Liver (tissue), 9 donors: Measurements from ENCODE around the gene ELK3. TPM values are rescaled to one million over a fixed set of nuclear protein-coding genes. Genes with fewer than 3 reads are reported as not detected.

ENCODE experiments used
- DNase-seq: peaks from one replicate; pipeline ENCODE4 v3.0.0-alpha.2; 2017; ENCODE audit warnings: low spot score
- H3K27ac ChIP-seq, 2 donors: one replicate each; pipeline ENCODE4 v1.7.0; 2013; ENCODE audit warnings: inconsistent platforms in 2 of 2, low read length in 2 of 2, control low read depth in 1 of 2, low read depth in 1 of 2, mild to moderate bottlenecking in 1 of 2
- H3K27me3 ChIP-seq, 4 donors: one replicate each; pipeline versions ENCODE4 v1.6.1 to v1.7.0; 2013; ENCODE audit warnings: low read length in 3 of 4, inconsistent platforms in 1 of 4, mild to moderate bottlenecking in 1 of 4, moderate library complexity in 1 of 4; ENCODE audit not compliant: control insufficient read depth in 4 of 4, insufficient read depth in 4 of 4
- H3K36me3 ChIP-seq, 4 donors: one replicate each; pipeline versions ENCODE4 v1.6.1 to v1.7.0; 2013; ENCODE audit warnings: low read length in 3 of 4, mild to moderate bottlenecking in 3 of 4, low read depth in 1 of 4, moderate library complexity in 1 of 4; ENCODE audit not compliant: control insufficient read depth in 4 of 4, insufficient read depth in 3 of 4
- H3K4me1 ChIP-seq, 4 donors: one replicate each; pipeline versions ENCODE4 v1.6.1 to v1.7.0; 2013; ENCODE audit warnings: low read length in 3 of 4, mild to moderate bottlenecking in 3 of 4, moderate library complexity in 1 of 4; ENCODE audit not compliant: control insufficient read depth in 4 of 4, insufficient read depth in 4 of 4
- H3K4me3 ChIP-seq, 3 donors: one replicate each; pipeline versions ENCODE4 v1.6.1 to v1.7.0; 2013; ENCODE audit warnings: low read length in 3 of 3, control low read depth in 1 of 3, low read depth in 1 of 3, mild to moderate bottlenecking in 1 of 3
- H3K9ac ChIP-seq, 2 donors: one replicate each; pipeline ENCODE4 v1.7.0; 2013; ENCODE audit warnings: low read length in 2 of 2, mild to moderate bottlenecking in 2 of 2, moderate library complexity in 2 of 2, control low read depth in 1 of 2, low read depth in 1 of 2
- H3K9me3 ChIP-seq, 4 donors: one replicate each; pipeline versions ENCODE4 v1.6.1 to v1.7.0; 2013; ENCODE audit warnings: low read length in 3 of 4; ENCODE audit not compliant: control insufficient read depth in 4 of 4
- EGR1 ChIP-seq, 2 donors: IDR thresholded peaks; 2 replicates each; pipeline ENCODE4 v1.6.1; 2016 to 2018; ENCODE audit warnings: antibody characterized with exemption in 2 of 2, low read depth in 2 of 2
- FOXA1 ChIP-seq: IDR thresholded peaks from 2 replicates; pipeline ENCODE4 v1.6.1; 2016; ENCODE audit warnings: antibody characterized with exemption
- FOXA2 ChIP-seq: IDR thresholded peaks from 2 replicates; pipeline ENCODE4 v1.6.1; 2016; ENCODE audit warnings: antibody characterized with exemption
- GABPA ChIP-seq, 2 donors: IDR thresholded peaks in 1 of 2; conservative IDR thresholded peaks in 1 of 2; 2 replicates each; pipeline ENCODE4 v1.6.1; 2016; ENCODE audit warnings: antibody characterized with exemption in 2 of 2, mild to moderate bottlenecking in 1 of 2, moderate library complexity in 1 of 2
- HNF4A ChIP-seq, 2 donors: conservative IDR thresholded peaks; 2 replicates each; pipeline ENCODE4 v1.6.1; 2016; ENCODE audit warnings: antibody characterized with exemption in 2 of 2, mild to moderate bottlenecking in 2 of 2
- HNF4G ChIP-seq: IDR thresholded peaks from 2 replicates; pipeline ENCODE4 v1.6.1; 2016; ENCODE audit warnings: antibody characterized with exemption
- JUND ChIP-seq, 2 donors: IDR thresholded peaks; 2 replicates each; pipeline ENCODE4 v1.6.1; 2016; ENCODE audit warnings: antibody characterized with exemption in 2 of 2
- NR2F2 ChIP-seq: IDR thresholded peaks from 2 replicates; pipeline ENCODE4 v1.6.1; 2016; ENCODE audit warnings: antibody characterized with exemption
- RXRA ChIP-seq, 2 donors: IDR thresholded peaks; 2 replicates each; pipeline ENCODE4 v1.6.1; 2017 to 2018; ENCODE audit warnings: antibody characterized with exemption in 2 of 2, mild to moderate bottlenecking in 1 of 2
- SP1 ChIP-seq: IDR thresholded peaks from 2 replicates; pipeline ENCODE4 v1.6.1; 2018; ENCODE audit warnings: antibody characterized with exemption, mild to moderate bottlenecking
- TAF1 ChIP-seq: conservative IDR thresholded peaks from 2 replicates; pipeline ENCODE4 v1.6.1; 2016; ENCODE audit warnings: antibody characterized with exemption, mild to moderate bottlenecking
- YY1 ChIP-seq: IDR thresholded peaks from 2 replicates; pipeline ENCODE4 v1.6.1; 2016; ENCODE audit warnings: antibody characterized with exemption, mild to moderate bottlenecking
- WGBS: extraction: QIAGEN DNeasy Blood & Tissue Kit; methylation state at CpG from one replicate; pipeline ENCODE4 v1.1.7; 2013; 5-methylcytosine and 5-hydroxymethylcytosine counted together
- polyA plus RNA-seq, 2 donors: library from polyadenylated mRNA; stranded (reverse) in 1 of 2; unstranded in 1 of 2; fragments of 200-250 nt in 1 of 2; fragments of >200 nt in 1 of 2; fragmentation: Nextera tagmentation in 1 of 2; extraction: Ambion mirVana in 1 of 2; gene quantifications; one replicate each; pipeline versions ENCODE4 v1.2.1 to v1.2.3, GENCODE V29; 2013 to 2015
- total RNA-seq, 2 donors: library from RNA; depleted of rRNA; stranded (reverse); fragments of >200 nt; gene quantifications; one replicate each; pipeline ENCODE4 v1.2.3, GENCODE V29; 2014
- TF ChIP-seq, protein P1 (sequence below): fragments of 150-350 bp; IDR thresholded peaks from 2 replicates; pipeline ENCODE4 v1.5.1; 2017; ENCODE audit warnings: improper control_type of control experiment, low read depth, low read length; ENCODE audit not compliant: missing input control
- TF ChIP-seq, protein P2 (sequence below): IDR thresholded peaks from 2 replicates; pipeline ENCODE4 v1.6.1; 2016; ENCODE audit warnings: antibody characterized with exemption
- TF ChIP-seq, protein P3 (sequence below): IDR thresholded peaks from 2 replicates; pipeline ENCODE4 v1.6.1; 2016; ENCODE audit warnings: antibody characterized with exemption, mild to moderate bottlenecking
- TF ChIP-seq, protein P4 (sequence below): IDR thresholded peaks from 2 replicates; pipeline ENCODE4 v1.6.1; 2016; ENCODE audit warnings: antibody characterized with exemption
- TF ChIP-seq, protein P5 (sequence below): IDR thresholded peaks from 2 replicates; pipeline ENCODE4 v1.6.1; 2016; ENCODE audit warnings: antibody characterized with exemption
- donor health status: healthy.
- donor health status: healthy.
- donor health status: healthy.
- donor health status: healthy.
- donor health status: healthy.

ELK3 gene
- total and polyA plus RNA-seq, 4 donors: 3.7 to 5.2 (median 4.5) TPM

DNA sequence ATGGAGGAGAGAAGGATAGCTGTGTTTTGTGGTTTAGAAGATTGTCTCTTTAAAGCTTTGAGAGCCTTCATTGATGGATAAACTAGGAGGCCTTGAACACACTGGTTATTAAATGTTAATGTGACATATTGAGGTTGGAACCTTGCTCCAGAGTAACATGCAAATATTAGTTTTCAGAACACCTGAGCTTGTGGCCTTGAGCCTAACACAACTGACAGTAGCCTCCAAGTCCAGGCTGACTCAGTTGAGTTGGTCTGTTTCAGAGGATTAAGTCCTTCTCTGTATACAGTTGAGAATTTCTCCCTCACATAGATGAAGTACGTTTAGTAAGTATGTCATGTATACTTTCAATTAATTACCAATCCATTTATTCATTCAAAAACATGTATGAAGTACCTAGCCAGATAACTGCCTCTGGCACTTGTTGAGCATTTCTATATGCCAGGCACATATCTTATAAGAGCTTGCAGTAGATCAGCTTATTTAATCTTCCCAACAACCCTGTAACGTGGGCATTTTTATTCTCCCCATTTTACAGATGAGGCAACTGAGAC, 63.5 kb downstream of the ELK3 start:
- WGBS: 79% methylated on average over 2 of the region's 2 CpGs
- TF ChIP-seq HNF4G (no peak), YY1 (no peak), RXRA (IDR thresholded peaks at IDR 0.05) (peak in 1 of 2 donors; percentile 36), TAF1 (no peak), EGR1 (IDR thresholded peaks at IDR 0.05; ENCODE audit: low read depth in 2 of 2) (no peak), HNF4A (conservative IDR thresholded peaks at IDR 0.05) (peak in 1 of 2 donors; percentile 57), JUND (IDR thresholded peaks at IDR 0.05) (no peak), FOXA2 (no peak), NR2F2 (no peak), GABPA (IDR thresholded peaks at IDR 0.05 in 1 of 2, conservative IDR thresholded peaks at IDR 0.05 in 1 of 2) (no peak), SP1 (no peak), FOXA1 (no peak)
- TF ChIP-seq, protein P1, sequence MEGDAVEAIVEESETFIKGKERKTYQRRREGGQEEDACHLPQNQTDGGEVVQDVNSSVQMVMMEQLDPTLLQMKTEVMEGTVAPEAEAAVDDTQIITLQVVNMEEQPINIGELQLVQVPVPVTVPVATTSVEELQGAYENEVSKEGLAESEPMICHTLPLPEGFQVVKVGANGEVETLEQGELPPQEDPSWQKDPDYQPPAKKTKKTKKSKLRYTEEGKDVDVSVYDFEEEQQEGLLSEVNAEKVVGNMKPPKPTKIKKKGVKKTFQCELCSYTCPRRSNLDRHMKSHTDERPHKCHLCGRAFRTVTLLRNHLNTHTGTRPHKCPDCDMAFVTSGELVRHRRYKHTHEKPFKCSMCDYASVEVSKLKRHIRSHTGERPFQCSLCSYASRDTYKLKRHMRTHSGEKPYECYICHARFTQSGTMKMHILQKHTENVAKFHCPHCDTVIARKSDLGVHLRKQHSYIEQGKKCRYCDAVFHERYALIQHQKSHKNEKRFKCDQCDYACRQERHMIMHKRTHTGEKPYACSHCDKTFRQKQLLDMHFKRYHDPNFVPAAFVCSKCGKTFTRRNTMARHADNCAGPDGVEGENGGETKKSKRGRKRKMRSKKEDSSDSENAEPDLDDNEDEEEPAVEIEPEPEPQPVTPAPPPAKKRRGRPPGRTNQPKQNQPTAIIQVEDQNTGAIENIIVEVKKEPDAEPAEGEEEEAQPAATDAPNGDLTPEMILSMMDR: no peak
- TF ChIP-seq, protein P2, sequence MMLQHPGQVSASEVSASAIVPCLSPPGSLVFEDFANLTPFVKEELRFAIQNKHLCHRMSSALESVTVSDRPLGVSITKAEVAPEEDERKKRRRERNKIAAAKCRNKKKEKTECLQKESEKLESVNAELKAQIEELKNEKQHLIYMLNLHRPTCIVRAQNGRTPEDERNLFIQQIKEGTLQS: no peak
- TF ChIP-seq, protein P3, sequence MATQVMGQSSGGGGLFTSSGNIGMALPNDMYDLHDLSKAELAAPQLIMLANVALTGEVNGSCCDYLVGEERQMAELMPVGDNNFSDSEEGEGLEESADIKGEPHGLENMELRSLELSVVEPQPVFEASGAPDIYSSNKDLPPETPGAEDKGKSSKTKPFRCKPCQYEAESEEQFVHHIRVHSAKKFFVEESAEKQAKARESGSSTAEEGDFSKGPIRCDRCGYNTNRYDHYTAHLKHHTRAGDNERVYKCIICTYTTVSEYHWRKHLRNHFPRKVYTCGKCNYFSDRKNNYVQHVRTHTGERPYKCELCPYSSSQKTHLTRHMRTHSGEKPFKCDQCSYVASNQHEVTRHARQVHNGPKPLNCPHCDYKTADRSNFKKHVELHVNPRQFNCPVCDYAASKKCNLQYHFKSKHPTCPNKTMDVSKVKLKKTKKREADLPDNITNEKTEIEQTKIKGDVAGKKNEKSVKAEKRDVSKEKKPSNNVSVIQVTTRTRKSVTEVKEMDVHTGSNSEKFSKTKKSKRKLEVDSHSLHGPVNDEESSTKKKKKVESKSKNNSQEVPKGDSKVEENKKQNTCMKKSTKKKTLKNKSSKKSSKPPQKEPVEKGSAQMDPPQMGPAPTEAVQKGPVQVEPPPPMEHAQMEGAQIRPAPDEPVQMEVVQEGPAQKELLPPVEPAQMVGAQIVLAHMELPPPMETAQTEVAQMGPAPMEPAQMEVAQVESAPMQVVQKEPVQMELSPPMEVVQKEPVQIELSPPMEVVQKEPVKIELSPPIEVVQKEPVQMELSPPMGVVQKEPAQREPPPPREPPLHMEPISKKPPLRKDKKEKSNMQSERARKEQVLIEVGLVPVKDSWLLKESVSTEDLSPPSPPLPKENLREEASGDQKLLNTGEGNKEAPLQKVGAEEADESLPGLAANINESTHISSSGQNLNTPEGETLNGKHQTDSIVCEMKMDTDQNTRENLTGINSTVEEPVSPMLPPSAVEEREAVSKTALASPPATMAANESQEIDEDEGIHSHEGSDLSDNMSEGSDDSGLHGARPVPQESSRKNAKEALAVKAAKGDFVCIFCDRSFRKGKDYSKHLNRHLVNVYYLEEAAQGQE: no peak
- TF ChIP-seq, protein P4, sequence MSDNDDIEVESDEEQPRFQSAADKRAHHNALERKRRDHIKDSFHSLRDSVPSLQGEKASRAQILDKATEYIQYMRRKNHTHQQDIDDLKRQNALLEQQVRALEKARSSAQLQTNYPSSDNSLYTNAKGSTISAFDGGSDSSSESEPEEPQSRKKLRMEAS: no peak
- TF ChIP-seq, protein P5, sequence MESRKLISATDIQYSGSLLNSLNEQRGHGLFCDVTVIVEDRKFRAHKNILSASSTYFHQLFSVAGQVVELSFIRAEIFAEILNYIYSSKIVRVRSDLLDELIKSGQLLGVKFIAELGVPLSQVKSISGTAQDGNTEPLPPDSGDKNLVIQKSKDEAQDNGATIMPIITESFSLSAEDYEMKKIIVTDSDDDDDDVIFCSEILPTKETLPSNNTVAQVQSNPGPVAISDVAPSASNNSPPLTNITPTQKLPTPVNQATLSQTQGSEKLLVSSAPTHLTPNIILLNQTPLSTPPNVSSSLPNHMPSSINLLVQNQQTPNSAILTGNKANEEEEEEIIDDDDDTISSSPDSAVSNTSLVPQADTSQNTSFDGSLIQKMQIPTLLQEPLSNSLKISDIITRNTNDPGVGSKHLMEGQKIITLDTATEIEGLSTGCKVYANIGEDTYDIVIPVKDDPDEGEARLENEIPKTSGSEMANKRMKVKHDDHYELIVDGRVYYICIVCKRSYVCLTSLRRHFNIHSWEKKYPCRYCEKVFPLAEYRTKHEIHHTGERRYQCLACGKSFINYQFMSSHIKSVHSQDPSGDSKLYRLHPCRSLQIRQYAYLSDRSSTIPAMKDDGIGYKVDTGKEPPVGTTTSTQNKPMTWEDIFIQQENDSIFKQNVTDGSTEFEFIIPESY: no peak
- Histone ChIP-seq H3K27ac (no peak overlapping the region), H3K27me3 (no peaks in the 10 kb centered on the region), H3K9ac (no peak overlapping the region), H3K36me3 (peaks cover 0 to 7% (median under 1%) of the 10 kb centered on the region in 4 donors), H3K4me3 (no peak overlapping the region), H3K9me3 (no peaks in the 10 kb centered on the region), H3K4me1 (peaks cover 2 to 30% (median 8%) of the 10 kb centered on the region in 4 donors)
- DNase-seq: no peak
